Liver (tissue), 9 donors: ENCODE results near the gene FIG4. TPM values are rescaled to one million over a fixed set of nuclear protein-coding genes. Genes with fewer than 3 reads are reported as not detected.

Experiments used
- DNase-seq: peaks from one replicate; pipeline ENCODE4 v3.0.0-alpha.2; 2017; ENCODE audit warnings: low spot score
- H3K27ac ChIP-seq, 2 donors: one replicate each; pipeline ENCODE4 v1.7.0; 2013; ENCODE audit warnings: inconsistent platforms in 2 of 2, low read length in 2 of 2, control low read depth in 1 of 2, low read depth in 1 of 2, mild to moderate bottlenecking in 1 of 2
- H3K27me3 ChIP-seq, 4 donors: one replicate each; pipeline versions ENCODE4 v1.6.1 to v1.7.0; 2013; ENCODE audit warnings: low read length in 3 of 4, inconsistent platforms in 1 of 4, mild to moderate bottlenecking in 1 of 4, moderate library complexity in 1 of 4; ENCODE audit not compliant: control insufficient read depth in 4 of 4, insufficient read depth in 4 of 4
- H3K36me3 ChIP-seq, 4 donors: one replicate each; pipeline versions ENCODE4 v1.6.1 to v1.7.0; 2013; ENCODE audit warnings: low read length in 3 of 4, mild to moderate bottlenecking in 3 of 4, low read depth in 1 of 4, moderate library complexity in 1 of 4; ENCODE audit not compliant: control insufficient read depth in 4 of 4, insufficient read depth in 3 of 4
- H3K4me1 ChIP-seq, 4 donors: one replicate each; pipeline versions ENCODE4 v1.6.1 to v1.7.0; 2013; ENCODE audit warnings: low read length in 3 of 4, mild to moderate bottlenecking in 3 of 4, moderate library complexity in 1 of 4; ENCODE audit not compliant: control insufficient read depth in 4 of 4, insufficient read depth in 4 of 4
- H3K4me3 ChIP-seq, 3 donors: one replicate each; pipeline versions ENCODE4 v1.6.1 to v1.7.0; 2013; ENCODE audit warnings: low read length in 3 of 3, control low read depth in 1 of 3, low read depth in 1 of 3, mild to moderate bottlenecking in 1 of 3
- H3K9ac ChIP-seq, 2 donors: one replicate each; pipeline ENCODE4 v1.7.0; 2013; ENCODE audit warnings: low read length in 2 of 2, mild to moderate bottlenecking in 2 of 2, moderate library complexity in 2 of 2, control low read depth in 1 of 2, low read depth in 1 of 2
- H3K9me3 ChIP-seq, 4 donors: one replicate each; pipeline versions ENCODE4 v1.6.1 to v1.7.0; 2013; ENCODE audit warnings: low read length in 3 of 4; ENCODE audit not compliant: control insufficient read depth in 4 of 4
- ATF3 ChIP-seq: IDR thresholded peaks from 2 replicates; pipeline ENCODE4 v1.6.1; 2016; ENCODE audit warnings: antibody characterized with exemption
- CTCF ChIP-seq: fragments of 150-350 bp; IDR thresholded peaks from 2 replicates; pipeline ENCODE4 v1.5.1; 2017; ENCODE audit warnings: improper control_type of control experiment, low read depth, low read length; ENCODE audit not compliant: missing input control
- FOXA1 ChIP-seq: IDR thresholded peaks from 2 replicates; pipeline ENCODE4 v1.6.1; 2016; ENCODE audit warnings: antibody characterized with exemption
- GABPA ChIP-seq, 2 donors: IDR thresholded peaks in 1 of 2; conservative IDR thresholded peaks in 1 of 2; 2 replicates each; pipeline ENCODE4 v1.6.1; 2016; ENCODE audit warnings: antibody characterized with exemption in 2 of 2, mild to moderate bottlenecking in 1 of 2, moderate library complexity in 1 of 2
- HNF4G ChIP-seq: IDR thresholded peaks from 2 replicates; pipeline ENCODE4 v1.6.1; 2016; ENCODE audit warnings: antibody characterized with exemption
- JUND ChIP-seq, 2 donors: IDR thresholded peaks; 2 replicates each; pipeline ENCODE4 v1.6.1; 2016; ENCODE audit warnings: antibody characterized with exemption in 2 of 2
- MAX ChIP-seq: IDR thresholded peaks from 2 replicates; pipeline ENCODE4 v1.6.1; 2016; ENCODE audit warnings: antibody characterized with exemption
- NR2F2 ChIP-seq: IDR thresholded peaks from 2 replicates; pipeline ENCODE4 v1.6.1; 2016; ENCODE audit warnings: antibody characterized with exemption
- RAD21 ChIP-seq, 2 donors: IDR thresholded peaks; 2 replicates each; pipeline ENCODE4 v1.6.1; 2016; ENCODE audit warnings: antibody characterized with exemption in 2 of 2, mild to moderate bottlenecking in 2 of 2
- REST ChIP-seq: IDR thresholded peaks from 2 replicates; pipeline ENCODE4 v1.6.1; 2016; ENCODE audit warnings: antibody characterized with exemption, mild to moderate bottlenecking
- SP1 ChIP-seq: IDR thresholded peaks from 2 replicates; pipeline ENCODE4 v1.6.1; 2018; ENCODE audit warnings: antibody characterized with exemption, mild to moderate bottlenecking
- TAF1 ChIP-seq: conservative IDR thresholded peaks from 2 replicates; pipeline ENCODE4 v1.6.1; 2016; ENCODE audit warnings: antibody characterized with exemption, mild to moderate bottlenecking
- YY1 ChIP-seq: IDR thresholded peaks from 2 replicates; pipeline ENCODE4 v1.6.1; 2016; ENCODE audit warnings: antibody characterized with exemption, mild to moderate bottlenecking
- WGBS: extraction: QIAGEN DNeasy Blood & Tissue Kit; methylation state at CpG from one replicate; pipeline ENCODE4 v1.1.7; 2013; 5-methylcytosine and 5-hydroxymethylcytosine counted together
- polyA plus RNA-seq, 2 donors: library from polyadenylated mRNA; stranded (reverse) in 1 of 2; unstranded in 1 of 2; fragments of 200-250 nt in 1 of 2; fragments of >200 nt in 1 of 2; fragmentation: Nextera tagmentation in 1 of 2; extraction: Ambion mirVana in 1 of 2; gene quantifications; one replicate each; pipeline versions ENCODE4 v1.2.1 to v1.2.3, GENCODE V29; 2013 to 2015
- total RNA-seq, 2 donors: library from RNA; depleted of rRNA; stranded (reverse); fragments of >200 nt; gene quantifications; one replicate each; pipeline ENCODE4 v1.2.3, GENCODE V29; 2014
- donor health status: healthy.
- donor health status: healthy.
- donor health status: healthy.
- donor health status: healthy.
- donor health status: healthy.

The FIG4 gene
- total and polyA plus RNA-seq, 4 donors, result 3.4 to 8.7 (median 4.6) TPM

- no peak for DNase-seq
- H3K27ac ChIP-seq, result no peak overlapping the region
- H3K4me1 ChIP-seq, result no peaks in the 10 kb centered on the region
- no peaks in the 10 kb centered on the region for H3K27me3 ChIP-seq
- H3K4me3 ChIP-seq, result no peak overlapping the region
- TF ChIP-seq GABPA (IDR thresholded peaks at IDR 0.05 in 1 of 2, conservative IDR thresholded peaks at IDR 0.05 in 1 of 2), result no peak
- TF ChIP-seq FOXA1, result no peak
- no peak for TF ChIP-seq NR2F2
- no peak for TF ChIP-seq ATF3
- no peak for TF ChIP-seq RAD21 (IDR thresholded peaks at IDR 0.05)
- TF ChIP-seq YY1, result no peak
- WGBS, result 80% methylated on average over 4 of the region's 4 CpGs
- H3K9me3 ChIP-seq, result no peaks in the 10 kb centered on the region
- peaks cover 0 to 9% (median 1%) of the 10 kb centered on the region in 4 donors for H3K36me3 ChIP-seq
- H3K9ac ChIP-seq, result no peak overlapping the region
Observed at GRCh38 chr6:109669811-109670210, 21.3 kb upstream of the FIG4 start.

GRCh38 chr6:109671733-109672132 lies 19.4 kb upstream of the FIG4 start:
- no peaks in the 10 kb centered on the region for H3K27me3 ChIP-seq
- WGBS, result 91% methylated on average over 2 of the region's 2 CpGs
- H3K4me3 ChIP-seq, result no peak overlapping the region
- H3K4me1 ChIP-seq, result no peaks in the 10 kb centered on the region
- DNase-seq, result no peak
- H3K36me3 ChIP-seq, result peaks cover 0 to 9% (median 1%) of the 10 kb centered on the region in 4 donors
- no peak overlapping the region for H3K27ac ChIP-seq
- no peak overlapping the region for H3K9ac ChIP-seq
- TF ChIP-seq TAF1 (no peak), CTCF (no peak), GABPA (IDR thresholded peaks at IDR 0.05 in 1 of 2, conservative IDR thresholded peaks at IDR 0.05 in 1 of 2) (no peak), FOXA1 (no peak), HNF4G (no peak), JUND (IDR thresholded peaks at IDR 0.05) (no peak), ATF3 (no peak), MAX (no peak), SP1 (no peak), REST (no peak), YY1 (no peak)
- no peaks in the 10 kb centered on the region for H3K9me3 ChIP-seq
